ENCODE measurements around the gene FAM193B. TPM values are rescaled to one million over a fixed set of nuclear protein-coding genes. Genes with fewer than 3 reads are reported as not detected.

Gene FAM193B
- total RNA-seq, 1 experiment from 2014 or later, result 20.8 TPM

GRCh38 chr5:177503351-177504085 is 50.8 kb downstream of the FAM193B start:
- DNase-seq (ENCODE audit: extremely low read depth, low read depth), result no peak

GRCh38 chr5:177502886-177503285 is 51.5 kb downstream of the FAM193B start:
- DNase-seq (ENCODE audit: extremely low read depth, low read depth), result no peak

GRCh38 chr5:177501874-177502678 is 52.3 kb downstream of the FAM193B start:
- no peak for DNase-seq (ENCODE audit: extremely low read depth, low read depth)

GRCh38 chr5:177500685-177501522 is 53.5 kb downstream of the FAM193B start:
- peak; percentile 77 for DNase-seq (ENCODE audit: extremely low read depth, low read depth)

DNA sequence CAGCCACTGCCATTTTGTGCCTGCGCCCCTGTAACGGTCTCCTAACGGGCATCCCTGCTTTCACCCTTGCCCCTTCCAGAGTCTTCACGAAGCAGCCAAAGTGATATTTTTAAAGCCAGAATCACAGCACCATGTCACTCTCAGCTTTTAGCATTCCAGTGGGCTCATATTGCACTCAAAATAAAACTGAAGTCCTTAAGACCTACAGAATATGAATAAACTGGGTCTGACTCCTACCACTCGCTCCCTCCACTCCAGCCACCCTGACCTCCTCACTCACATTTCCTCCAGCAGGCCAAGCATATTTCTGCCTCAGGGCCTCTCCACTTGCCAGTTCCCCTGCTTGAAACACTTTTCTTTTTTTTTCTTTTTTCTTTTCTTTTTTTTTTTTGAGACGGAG is 54.5 kb downstream of the FAM193B start:
- no peak for DNase-seq (ENCODE audit: extremely low read depth, low read depth)

GRCh38 chr5:177498013-177498787 is 56.2 kb downstream of the FAM193B start:
- no peak for DNase-seq (ENCODE audit: extremely low read depth, low read depth)

DNA sequence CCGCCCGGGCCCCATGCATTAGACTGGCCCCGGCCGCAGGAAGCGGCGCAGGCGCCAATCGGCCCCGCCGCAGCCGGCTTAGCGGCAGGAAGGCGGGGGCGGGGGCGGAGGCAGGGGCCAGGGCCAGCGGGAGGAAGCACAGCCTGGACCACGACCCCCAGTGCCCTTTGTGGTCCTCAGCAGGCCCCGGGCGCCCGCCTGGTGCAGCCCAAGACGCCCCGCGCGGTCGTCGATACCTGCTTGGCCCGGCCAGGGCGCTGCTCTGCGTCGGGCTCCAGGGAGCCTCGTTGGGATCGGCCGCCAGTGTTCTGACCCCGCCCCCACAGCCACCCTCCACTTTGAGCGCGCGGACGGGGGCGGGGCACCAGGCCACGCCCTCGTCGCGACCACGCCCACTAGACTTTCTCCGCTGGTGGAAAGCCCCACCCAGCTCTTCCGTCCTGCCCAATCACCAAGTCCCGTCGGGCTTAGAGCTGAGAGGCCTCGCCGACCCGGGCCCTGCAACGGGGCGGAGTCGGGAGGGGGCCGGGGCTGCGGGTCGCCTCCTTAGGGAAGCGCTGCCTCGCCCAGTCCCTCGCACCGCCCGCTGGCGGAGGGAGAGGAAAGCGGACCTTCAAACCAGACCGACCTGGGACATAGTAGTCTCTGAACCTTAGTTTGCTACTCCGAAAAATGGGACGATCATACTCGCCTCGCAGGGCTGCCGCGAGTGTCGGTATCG is 56.9 kb downstream of the FAM193B start, which contains the start of gene PDLIM7:
Gene PDLIM7, minus strand, starts transcription at position 313 of the 721 bp plus-strand sequence. CDS start 1,092 bp downstream, outside the sequence.
- DNase-seq (ENCODE audit: extremely low read depth, low read depth), result peak; percentile 95

GRCh38 chr5:177496727-177497291 is 57.6 kb downstream of the FAM193B start:
- no peak for DNase-seq (ENCODE audit: extremely low read depth, low read depth)

DNA sequence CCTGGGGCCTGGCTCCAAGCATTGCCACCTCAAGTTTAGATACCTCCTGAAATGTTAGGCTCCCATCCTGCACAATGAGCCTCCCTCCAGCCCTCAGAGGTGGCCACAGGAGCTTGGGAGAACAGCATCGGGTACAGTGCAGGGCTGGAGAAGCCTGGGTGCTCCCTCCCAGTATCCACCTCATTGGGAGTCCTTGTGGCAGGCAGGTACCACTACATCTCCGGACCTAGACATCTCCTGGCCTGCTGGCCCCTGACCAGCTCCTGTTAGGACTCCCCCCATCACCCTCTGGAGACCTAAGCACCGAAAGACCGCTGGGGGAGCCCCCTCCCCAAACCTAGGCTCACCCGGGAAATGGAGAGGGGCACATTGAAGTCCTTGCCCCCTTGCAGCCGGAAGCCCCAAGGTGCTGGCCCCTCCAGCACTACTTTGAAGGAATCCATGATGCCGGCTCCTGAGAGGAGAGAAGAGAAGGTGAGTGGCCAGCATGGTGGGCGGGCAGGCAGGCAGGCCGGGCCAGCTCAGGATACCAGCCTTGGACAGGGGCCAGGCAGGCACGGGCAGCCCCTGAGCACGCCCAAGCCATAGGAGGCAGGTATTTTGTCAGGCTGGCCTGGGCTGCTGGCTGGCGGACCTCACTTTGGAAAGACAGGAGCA is 58.2 kb downstream of the FAM193B start:
- DNase-seq (ENCODE audit: extremely low read depth, low read depth), result no peak

DNA sequence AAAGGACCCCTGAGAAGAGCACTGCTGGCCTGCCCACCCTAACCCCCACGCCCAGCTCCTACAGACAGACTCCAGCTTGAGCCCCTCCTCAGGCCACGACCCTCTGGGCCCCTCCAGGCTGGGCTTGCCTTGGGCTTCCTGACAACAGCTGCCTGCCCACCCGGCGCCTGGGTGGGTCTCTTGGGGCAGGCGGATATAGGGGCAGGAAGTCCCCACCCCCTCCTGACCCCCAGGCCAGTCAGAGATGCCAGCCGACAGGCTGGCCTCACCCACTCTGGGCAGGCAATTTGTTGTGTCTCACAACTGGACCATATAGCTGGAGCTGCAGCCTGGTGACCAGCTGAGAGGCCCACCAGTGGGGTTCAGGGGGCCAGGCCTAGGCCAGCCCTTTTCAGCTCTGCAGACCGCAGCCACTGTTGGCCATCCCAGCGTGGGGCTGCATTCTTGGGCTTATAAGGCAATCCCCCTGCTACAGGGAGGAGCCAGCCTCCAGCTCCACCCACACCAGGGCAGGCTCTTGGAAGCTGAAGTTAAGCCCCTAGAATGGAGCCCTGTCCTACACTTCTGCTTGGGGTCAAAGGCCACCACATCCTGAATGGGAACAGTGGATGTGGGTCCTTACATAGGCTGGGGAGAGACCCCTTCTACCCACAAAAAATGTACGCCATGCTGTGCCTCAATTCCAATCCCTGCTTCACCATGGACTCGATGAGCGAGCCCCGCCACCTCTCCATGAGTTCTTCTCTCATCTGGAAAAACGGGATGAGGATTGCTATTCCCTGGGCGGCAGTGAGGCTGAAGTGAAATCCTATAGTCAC is 58.9 kb downstream of the FAM193B start:
- DNase-seq (ENCODE audit: extremely low read depth, low read depth), result no peak

DNA sequence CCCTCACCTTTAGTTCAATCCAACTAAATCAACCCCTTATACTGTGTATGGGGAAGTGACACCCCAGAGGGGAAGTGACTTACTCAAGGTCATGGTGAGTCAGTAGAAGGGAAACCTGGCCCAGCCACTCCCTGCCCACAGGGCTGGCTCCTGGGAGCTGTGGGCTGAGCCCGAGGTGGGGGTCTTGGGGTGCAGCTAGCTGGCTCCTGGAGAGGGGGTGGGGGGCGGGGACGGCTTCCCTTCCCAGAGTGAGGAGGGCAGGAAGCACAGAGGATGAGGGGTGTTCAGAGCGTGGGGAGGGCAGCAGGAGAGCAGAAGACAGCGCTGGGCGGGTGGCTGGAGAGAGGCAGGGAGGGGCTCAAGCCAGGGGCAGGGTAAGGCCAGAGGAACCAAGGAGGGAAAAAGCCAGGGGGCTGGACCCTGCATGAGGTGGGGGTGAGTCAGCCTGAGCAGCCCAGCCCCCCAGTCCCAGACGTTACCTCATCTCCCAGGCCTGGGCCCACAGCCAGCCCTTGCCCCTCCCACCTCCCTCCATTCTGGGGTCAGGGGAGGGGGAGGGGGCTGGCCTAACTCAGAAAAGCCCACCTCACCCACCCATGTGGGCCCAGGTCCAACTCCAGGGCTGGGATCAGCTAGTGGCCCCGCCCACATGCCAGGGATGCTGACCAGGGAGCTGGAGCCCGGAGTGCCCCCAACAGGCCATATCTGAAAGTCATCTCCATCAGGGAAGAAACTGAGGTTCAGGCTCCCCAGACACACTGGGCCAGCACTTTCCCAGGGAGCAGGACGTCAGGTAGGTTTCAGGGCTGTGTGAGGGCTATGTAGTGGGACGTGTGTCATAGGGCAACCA is 59.8 kb downstream of the FAM193B start:
- no peak for DNase-seq (ENCODE audit: extremely low read depth, low read depth)

- DNase-seq (ENCODE audit: extremely low read depth, low read depth), result no peak
Observed at GRCh38 chr5:177493795-177494345, 60.5 kb downstream of the FAM193B start.

- DNase-seq (ENCODE audit: extremely low read depth, low read depth), result no peak
Observed at GRCh38 chr5:177492841-177493240, 61.5 kb downstream of the FAM193B start.

DNA sequence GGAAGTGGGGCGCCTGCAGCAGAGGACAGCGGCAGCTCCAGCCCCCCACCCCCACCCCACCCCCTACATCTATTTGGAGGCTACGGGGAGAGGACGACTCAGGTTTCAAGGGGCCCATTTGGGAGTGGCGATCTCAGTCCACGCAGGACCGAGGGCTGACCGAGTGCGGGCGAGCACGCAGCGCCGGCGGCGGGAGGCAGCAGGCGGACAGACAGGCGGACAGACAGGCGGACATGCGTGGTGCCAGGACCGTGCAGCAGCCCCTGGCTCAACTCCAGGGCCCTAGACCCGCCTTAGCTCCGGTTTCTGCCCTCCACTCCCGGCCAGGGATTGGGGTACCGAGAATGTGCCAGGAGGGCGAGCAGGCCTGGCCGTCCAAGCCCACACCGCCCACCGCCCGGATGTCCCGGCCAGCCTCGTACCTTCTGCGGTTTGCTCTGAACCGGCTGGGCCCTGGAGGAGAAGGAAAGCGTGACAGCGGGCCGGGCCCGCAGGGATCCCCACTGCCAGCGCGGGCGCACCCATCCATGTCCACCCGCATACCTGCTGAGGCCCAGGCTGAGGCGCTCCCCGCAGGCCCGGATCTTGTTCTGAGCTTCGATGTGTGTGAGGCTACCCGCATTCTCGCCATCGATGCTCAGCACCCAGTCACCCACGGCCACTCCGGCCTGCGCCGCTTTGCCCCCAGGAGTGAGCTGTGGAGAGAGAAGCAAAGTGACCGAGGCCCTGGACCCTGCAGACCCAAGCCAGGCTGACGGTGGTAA is 62.2 kb downstream of the FAM193B start:
- DNase-seq (ENCODE audit: extremely low read depth, low read depth), result no peak

DNA sequence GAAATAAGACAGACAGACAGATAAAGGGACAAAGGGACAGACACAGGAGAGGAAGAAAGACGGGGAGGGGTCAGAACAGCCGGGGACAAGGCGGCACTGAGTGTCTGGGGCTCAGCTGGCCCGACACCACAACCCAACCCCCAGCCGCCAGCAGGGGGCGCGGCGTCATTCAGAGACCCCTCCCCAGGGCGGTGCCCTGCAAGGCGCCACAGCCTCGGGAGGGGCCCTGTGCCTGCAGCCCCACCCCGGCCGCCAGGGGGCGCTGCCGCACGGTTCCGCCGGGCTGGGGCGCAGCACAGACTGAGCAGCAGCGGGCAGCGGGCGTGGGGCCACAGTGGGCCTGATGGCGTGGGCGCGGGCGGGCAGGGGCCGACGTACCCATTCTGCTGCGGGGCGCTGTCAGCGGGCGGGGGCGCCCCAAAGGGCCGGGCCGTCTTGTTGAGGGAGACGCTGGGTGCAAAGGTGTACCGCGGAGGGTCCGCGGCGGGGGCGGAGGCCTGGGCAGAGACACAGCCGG is 62.9 kb downstream of the FAM193B start:
- DNase-seq (ENCODE audit: extremely low read depth, low read depth), result peak; percentile 72

- DNase-seq (ENCODE audit: extremely low read depth, low read depth), result no peak
Observed at GRCh38 chr5:177490992-177491391, 63.4 kb downstream of the FAM193B start.
